Mammary epithelial cell (primary cell): ENCODE measurements around the gene NHLH1.

Experiments used
- CTCF ChIP-seq, 2 donors: IDR thresholded peaks in 1 of 2; conservative IDR thresholded peaks in 1 of 2; 2 replicates each; pipeline ENCODE4 v1.5.1; 2011 to 2012; ENCODE audit warnings: inconsistent platforms in 2 of 2, low read length in 2 of 2, mild to moderate bottlenecking in 2 of 2, control low read depth in 1 of 2, low read depth in 1 of 2; ENCODE audit not compliant: insufficient read depth in 1 of 2; ENCODE audit errors: extremely low read depth in 1 of 2
- EZH2 ChIP-seq: IDR thresholded peaks from 2 replicates; pipeline ENCODE4 v1.6.1; 2012; ENCODE audit warnings: low read length, inconsistent platforms, borderline replicate concordance

GRCh38 chr1:160362168-160362957 lies 4.5 kb upstream of the NHLH1 start:
- TF ChIP-seq CTCF (conservative IDR thresholded peaks at IDR 0.05 in 1 of 2, IDR thresholded peaks at IDR 0.05 in 1 of 2; ENCODE audit: extremely low read depth in 1 of 2, insufficient read depth in 1 of 2, low read depth in 1 of 2, low read length in 2 of 2) (no peak), EZH2 (no peak)
